OCI-LY1 (cell line): ENCODE results near the gene MYOT.
"Not testable (repeated sequence)": the region's sequence is repeated elsewhere in the genome, so short reads cannot be mapped to it uniquely, and the experiment has no call there.

Experiments used
- H2AFZ ChIP-seq: fragments of 200-600 bp; sonication (generic), shearing (Covaris generic); 2 replicates; pipeline ENCODE4 v1.6.0; 2014; ENCODE audit warnings: antibody characterized with exemption, mild to moderate bottlenecking, low read length
- H3F3A ChIP-seq: fragments of 200-600 bp; sonication (generic), shearing (Covaris generic); 2 replicates; pipeline ENCODE4 v1.6.0; 2014; ENCODE audit warnings: mild to moderate bottlenecking, antibody characterized with exemption, low read length, moderate library complexity; ENCODE audit not compliant: insufficient read depth
- H3K27ac ChIP-seq: fragments of 200-600 bp; sonication (generic); 2 replicates; pipeline ENCODE4 v1.5.1; 2014; ENCODE audit warnings: low read length, mixed run types, mild to moderate bottlenecking, low read depth; ENCODE audit not compliant: poor library complexity, severe bottlenecking
- H3K27me3 ChIP-seq: fragments of 200-600 bp; sonication (generic); 2 replicates; pipeline ENCODE4 v1.6.0; 2014; ENCODE audit warnings: antibody characterized with exemption, mild to moderate bottlenecking, low read length, moderate library complexity; ENCODE audit not compliant: insufficient read depth
- H3K36me3 ChIP-seq: fragments of 200-600 bp; sonication (generic); 2 replicates; pipeline ENCODE4 v1.6.1; 2014; ENCODE audit warnings: mild to moderate bottlenecking, antibody characterized with exemption, low read length, moderate library complexity, mixed read lengths; ENCODE audit not compliant: insufficient read depth
- H3K4me1 ChIP-seq: fragments of 200-600 bp; sonication (generic); 2 replicates; pipeline ENCODE4 v1.5.1; 2014; ENCODE audit warnings: mild to moderate bottlenecking, low read length, moderate library complexity; ENCODE audit not compliant: insufficient read depth, severe bottlenecking
- H3K4me2 ChIP-seq: fragments of 200-600 bp; sonication (generic), shearing (Covaris generic); 2 replicates; pipeline ENCODE4 v1.6.1; 2014; ENCODE audit warnings: low read length
- H3K4me3 ChIP-seq: fragments of 200-600 bp; sonication (generic); 2 replicates; pipeline ENCODE4 v1.5.1; 2014; ENCODE audit warnings: low read length, low read depth, mild to moderate bottlenecking, mixed read lengths; ENCODE audit not compliant: poor library complexity, severe bottlenecking
- H3K79me2 ChIP-seq: fragments of 200-600 bp; shearing (Covaris generic); 2 replicates; pipeline ENCODE4 v1.6.1; 2016; ENCODE audit warnings: mixed run types, low read length, mixed read lengths; ENCODE audit not compliant: insufficient read depth
- H3K9ac ChIP-seq: fragments of 200-600 bp; sonication (generic), shearing (Covaris generic); 2 replicates; pipeline ENCODE4 v1.6.1; 2014; ENCODE audit warnings: mild to moderate bottlenecking, low read length, mixed read lengths
- H3K9me2 ChIP-seq: fragments of 200-600 bp; sonication (generic), shearing (Covaris generic); 2 replicates; pipeline ENCODE4 v1.6.1; 2014; ENCODE audit warnings: low read depth, mild to moderate bottlenecking, low read length, mixed read lengths
- H3K9me3 ChIP-seq: fragments of 200-600 bp; shearing (Covaris generic); 2 replicates; pipeline ENCODE4 v1.6.1; 2014; ENCODE audit warnings: low read length, mixed read lengths
- H4K20me1 ChIP-seq: fragments of 200-600 bp; sonication (generic), shearing (Covaris generic); 2 replicates; pipeline ENCODE4 v1.6.0; 2016; ENCODE audit warnings: mild to moderate bottlenecking, low read length; ENCODE audit not compliant: insufficient read depth
- EZH2 ChIP-seq: fragments of 200-600 bp; sonication (generic), shearing (Covaris generic); IDR thresholded peaks from 2 replicates; pipeline ENCODE4 v1.8.0; 2017; ENCODE audit warnings: borderline replicate concordance, mixed run types, mild to moderate bottlenecking, antibody characterized with exemption, low read length, moderate library complexity, mixed read lengths
- TF ChIP-seq, protein P1 (sequence below): fragments of 200-600 bp; sonication (generic), shearing (Covaris generic); IDR thresholded peaks from 2 replicates; pipeline ENCODE4 v1.5.1; 2017; ENCODE audit warnings: mild to moderate bottlenecking, antibody characterized with exemption, low read length, moderate library complexity, mixed read lengths

Gene MYOT

DNA sequence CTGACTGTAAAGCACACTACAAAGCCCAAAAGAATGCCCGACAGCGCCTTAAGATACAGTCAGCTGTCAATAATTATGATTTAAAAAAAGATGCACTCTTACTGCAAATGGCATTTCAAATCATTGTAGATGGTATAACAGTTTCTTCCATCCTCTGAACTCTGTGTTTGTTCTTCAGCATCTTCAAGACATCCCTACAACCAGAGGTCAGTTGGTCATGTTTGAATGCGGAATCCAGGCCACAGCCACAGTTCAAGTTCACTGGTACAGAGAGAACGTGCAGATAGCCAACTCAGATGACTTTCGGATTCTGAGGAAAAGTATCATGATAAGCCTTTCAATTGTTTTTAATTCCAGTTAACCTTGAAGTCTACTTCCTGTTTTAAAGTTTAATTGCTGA is 8.7 kb upstream of the MYOT start:
- TF ChIP-seq EZH2, result no peak
- TF ChIP-seq, protein P1, sequence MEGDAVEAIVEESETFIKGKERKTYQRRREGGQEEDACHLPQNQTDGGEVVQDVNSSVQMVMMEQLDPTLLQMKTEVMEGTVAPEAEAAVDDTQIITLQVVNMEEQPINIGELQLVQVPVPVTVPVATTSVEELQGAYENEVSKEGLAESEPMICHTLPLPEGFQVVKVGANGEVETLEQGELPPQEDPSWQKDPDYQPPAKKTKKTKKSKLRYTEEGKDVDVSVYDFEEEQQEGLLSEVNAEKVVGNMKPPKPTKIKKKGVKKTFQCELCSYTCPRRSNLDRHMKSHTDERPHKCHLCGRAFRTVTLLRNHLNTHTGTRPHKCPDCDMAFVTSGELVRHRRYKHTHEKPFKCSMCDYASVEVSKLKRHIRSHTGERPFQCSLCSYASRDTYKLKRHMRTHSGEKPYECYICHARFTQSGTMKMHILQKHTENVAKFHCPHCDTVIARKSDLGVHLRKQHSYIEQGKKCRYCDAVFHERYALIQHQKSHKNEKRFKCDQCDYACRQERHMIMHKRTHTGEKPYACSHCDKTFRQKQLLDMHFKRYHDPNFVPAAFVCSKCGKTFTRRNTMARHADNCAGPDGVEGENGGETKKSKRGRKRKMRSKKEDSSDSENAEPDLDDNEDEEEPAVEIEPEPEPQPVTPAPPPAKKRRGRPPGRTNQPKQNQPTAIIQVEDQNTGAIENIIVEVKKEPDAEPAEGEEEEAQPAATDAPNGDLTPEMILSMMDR, result no peak
- no peak overlapping the region for H2AFZ ChIP-seq

DNA sequence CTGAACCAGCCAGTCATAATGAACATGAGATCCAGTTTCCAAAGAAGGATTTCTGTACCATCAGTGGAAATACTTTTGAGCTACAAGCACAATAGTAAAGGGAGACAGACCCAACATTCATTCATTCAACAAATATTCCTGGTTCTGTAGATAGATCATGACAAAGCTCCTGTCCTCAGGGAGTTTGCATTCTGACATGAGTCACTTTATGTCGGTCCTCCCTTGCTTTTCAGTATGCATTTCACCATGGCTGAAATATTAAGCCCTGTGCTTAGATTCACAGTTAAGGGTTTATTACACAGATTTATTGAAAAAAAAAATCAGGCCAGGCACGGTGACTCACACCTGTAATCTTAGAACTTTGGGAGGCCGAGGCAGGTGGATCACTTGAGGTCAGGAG is 5.4 kb upstream of the MYOT start:
- H4K20me1 ChIP-seq, result no peaks in the 10 kb centered on the region
- peaks cover 5% of the 10 kb centered on the region for H3K4me1 ChIP-seq
- H3K27ac ChIP-seq, result no peak overlapping the region
- no peaks in the 10 kb centered on the region for H3F3A ChIP-seq
- no peaks in the 10 kb centered on the region for H3K9me3 ChIP-seq
- H3K9me2 ChIP-seq, result no peaks in the 10 kb centered on the region
- H3K4me3 ChIP-seq, result no peak overlapping the region
- H3K36me3 ChIP-seq, result no peaks in the 10 kb centered on the region
- H3K9ac ChIP-seq, result no peak overlapping the region
- H2AFZ ChIP-seq, result no peak overlapping the region
- no peaks in the 10 kb centered on the region for H3K27me3 ChIP-seq
- no peak overlapping the region for H3K4me2 ChIP-seq
- TF ChIP-seq, protein P1, result no peak
- TF ChIP-seq EZH2, result no peak
- H3K79me2 ChIP-seq, result no peaks in the 10 kb centered on the region

More for the DNA sequence above, 8.7 kb upstream of the MYOT start:
- H3K27me3 ChIP-seq, result no peaks in the 10 kb centered on the region
- H3K36me3 ChIP-seq, result no peaks in the 10 kb centered on the region
- H3K4me3 ChIP-seq, result no peak overlapping the region
- H3K9me3 ChIP-seq, result no peaks in the 10 kb centered on the region
- no peaks in the 10 kb centered on the region for H3K79me2 ChIP-seq
- no peak overlapping the region for H3K27ac ChIP-seq
- H4K20me1 ChIP-seq, result no peaks in the 10 kb centered on the region
- H3F3A ChIP-seq, result no peaks in the 10 kb centered on the region
- no peak overlapping the region for H3K4me2 ChIP-seq
- no peaks in the 10 kb centered on the region for H3K9me2 ChIP-seq
- H3K9ac ChIP-seq, result no peak overlapping the region
- H3K4me1 ChIP-seq, result peaks cover 5% of the 10 kb centered on the region

DNA sequence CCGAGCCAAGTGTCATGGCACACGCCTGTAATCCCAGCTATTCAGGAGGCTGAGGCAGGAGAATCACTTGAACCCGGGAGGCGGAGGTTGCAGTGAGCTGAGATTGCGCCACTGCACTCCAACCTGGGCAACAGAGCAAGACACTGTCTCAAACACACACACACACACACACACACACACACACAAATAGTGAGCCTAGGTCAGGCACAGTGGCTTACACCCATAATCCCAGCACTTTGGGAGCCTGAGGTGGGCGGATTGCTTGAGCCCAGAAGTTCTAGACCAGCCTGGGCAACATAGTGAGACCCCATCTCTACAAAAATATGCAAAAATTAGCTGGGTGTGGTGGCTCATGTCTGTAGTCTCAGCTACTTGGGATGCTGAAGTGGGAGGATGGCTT is 4.0 kb upstream of the MYOT start:
- H4K20me1 ChIP-seq, H3K36me3 ChIP-seq, H3K4me2 ChIP-seq, H2AFZ ChIP-seq, H3F3A ChIP-seq, H3K27ac ChIP-seq, H3K27me3 ChIP-seq, H3K79me2 ChIP-seq, H3K9me2 ChIP-seq, H3K4me1 ChIP-seq, H3K9ac ChIP-seq, H3K9me3 ChIP-seq, H3K4me3 ChIP-seq: not testable (repeated sequence)

DNA sequence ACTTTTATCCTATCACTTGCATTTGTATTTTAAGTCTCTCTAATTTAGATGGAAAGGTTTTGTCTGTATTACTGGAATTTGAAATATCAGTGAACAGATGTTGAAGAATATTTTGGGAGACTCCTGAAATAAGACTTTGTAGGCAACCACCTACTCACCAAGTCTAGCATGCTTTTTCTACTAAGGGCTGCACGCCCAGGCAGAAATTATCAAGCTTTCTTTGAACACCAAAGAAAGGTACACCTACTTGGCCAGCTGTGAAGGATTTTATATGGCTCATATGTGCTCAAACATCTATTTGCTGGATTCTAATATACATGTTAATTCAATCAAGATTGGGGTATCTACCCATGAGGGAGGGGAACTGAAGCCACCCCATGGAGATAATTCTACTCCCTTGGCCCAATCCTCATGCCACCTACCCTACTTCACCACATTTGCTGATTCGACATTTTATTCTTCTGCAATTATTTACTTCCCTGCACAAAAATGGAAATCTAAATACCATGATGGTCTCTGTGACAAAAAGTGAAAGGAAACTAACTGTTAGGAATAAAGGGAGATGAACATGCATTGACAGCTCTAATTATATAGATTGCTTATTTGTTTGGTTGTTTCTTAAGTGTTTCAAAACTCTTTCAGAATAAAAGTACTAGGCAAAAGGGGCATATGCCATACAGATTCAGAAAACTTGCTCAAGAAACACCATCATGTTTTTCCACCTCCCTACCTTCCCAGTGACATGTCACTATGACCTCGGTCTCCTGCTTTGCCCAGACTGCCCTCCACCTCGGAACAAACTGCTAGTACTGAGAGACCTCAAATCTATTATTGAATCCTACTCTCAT is 895 bp upstream of the MYOT start:
- H3K27ac ChIP-seq, result no peak overlapping the region
- no peak overlapping the region for H2AFZ ChIP-seq
- no peaks in the 10 kb centered on the region for H3K27me3 ChIP-seq
- H3K4me3 ChIP-seq, result no peak overlapping the region
- H3F3A ChIP-seq, result no peaks in the 10 kb centered on the region
- no peaks in the 10 kb centered on the region for H3K9me2 ChIP-seq
- H3K79me2 ChIP-seq, result no peaks in the 10 kb centered on the region
- H3K9me3 ChIP-seq, result no peaks in the 10 kb centered on the region
- no peaks in the 10 kb centered on the region for H3K4me1 ChIP-seq
- TF ChIP-seq EZH2, result no peak
- TF ChIP-seq, protein P1, result no peak
- H3K36me3 ChIP-seq, result no peaks in the 10 kb centered on the region
- H4K20me1 ChIP-seq, result no peaks in the 10 kb centered on the region
- no peak overlapping the region for H3K9ac ChIP-seq
- no peak overlapping the region for H3K4me2 ChIP-seq
